COLO668 (cell line): Measurements from ENCODE around the gene NECAP2.

Source experiments
- DNase-seq: peaks from one replicate; lab custom pipeline; 2025; ENCODE audit not compliant: unreplicated experiment; lab: John Stamatoyannopoulos, UW

NECAP2 gene, protein sequence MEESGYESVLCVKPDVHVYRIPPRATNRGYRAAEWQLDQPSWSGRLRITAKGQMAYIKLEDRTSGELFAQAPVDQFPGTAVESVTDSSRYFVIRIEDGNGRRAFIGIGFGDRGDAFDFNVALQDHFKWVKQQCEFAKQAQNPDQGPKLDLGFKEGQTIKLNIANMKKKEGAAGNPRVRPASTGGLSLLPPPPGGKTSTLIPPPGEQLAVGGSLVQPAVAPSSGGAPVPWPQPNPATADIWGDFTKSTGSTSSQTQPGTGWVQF

DNA sequence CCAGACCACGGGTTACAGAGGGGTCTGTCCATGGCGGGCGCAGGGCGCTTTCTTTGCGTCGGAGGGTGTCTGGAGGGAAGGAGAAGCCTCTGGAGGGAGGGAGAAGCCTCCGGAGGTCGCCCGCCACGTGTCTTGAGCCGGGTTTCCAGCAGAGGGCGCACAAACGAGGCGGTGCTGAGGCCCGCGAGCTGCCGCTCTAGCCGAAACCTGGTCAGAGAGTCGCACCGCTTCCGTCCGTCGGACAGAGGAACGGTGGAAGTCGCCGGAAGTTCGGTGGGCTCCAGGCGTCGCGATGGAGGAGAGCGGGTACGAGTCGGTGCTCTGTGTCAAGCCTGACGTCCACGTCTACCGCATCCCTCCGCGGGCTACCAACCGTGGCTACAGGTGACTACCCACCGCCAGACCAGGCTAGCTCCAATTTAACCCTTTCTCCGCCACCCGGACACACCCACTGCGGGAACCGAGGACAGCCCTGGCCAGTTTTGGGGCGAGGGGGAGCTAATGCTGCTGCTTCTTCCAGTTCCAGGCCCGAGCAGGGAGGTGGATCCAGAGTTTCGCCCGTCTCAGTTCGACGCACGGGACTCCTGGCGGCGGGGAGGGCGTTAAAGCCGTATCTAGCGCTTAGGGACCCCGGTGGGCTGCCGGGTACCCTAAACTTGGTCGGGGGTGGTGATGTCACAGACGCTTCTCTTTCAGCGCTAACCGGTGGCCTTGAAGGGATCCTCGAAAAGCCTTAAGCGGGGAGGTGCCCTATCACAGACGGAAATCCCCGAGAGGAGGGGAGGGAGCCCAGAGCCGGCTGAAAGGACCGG is at the start of gene NECAP2:
NECAP2 (plus strand) TSS at position 255 of the 812 bp plus-strand sequence; CDS start at position 293, 38 bp downstream.
- DNase-seq = peak; percentile 98

GRCh38 chr1:16391411-16391810 is 49.1 kb upstream of the NECAP2 start:
- DNase-seq = no peak

- no peak for DNase-seq
These were observed 47.6 kb upstream of the NECAP2 start for GRCh38 chr1:16392740-16393569.

- DNase-seq = no peak
These were observed 46.7 kb upstream of the NECAP2 start for GRCh38 chr1:16393570-16394521.

GRCh38 chr1:16394977-16395376 is 45.5 kb upstream of the NECAP2 start:
- no peak for DNase-seq

GRCh38 chr1:16396591-16396990 is 43.9 kb upstream of the NECAP2 start:
- DNase-seq = no peak

GRCh38 chr1:16397120-16397519 is 43.4 kb upstream of the NECAP2 start:
- DNase-seq = no peak

GRCh38 chr1:16398371-16398953 is 42.1 kb upstream of the NECAP2 start:
- DNase-seq = no peak

GRCh38 chr1:16402742-16403141 is 37.8 kb upstream of the NECAP2 start:
- no peak for DNase-seq

GRCh38 chr1:16405441-16405840 is 35.1 kb upstream of the NECAP2 start:
- no peak for DNase-seq

DNA sequence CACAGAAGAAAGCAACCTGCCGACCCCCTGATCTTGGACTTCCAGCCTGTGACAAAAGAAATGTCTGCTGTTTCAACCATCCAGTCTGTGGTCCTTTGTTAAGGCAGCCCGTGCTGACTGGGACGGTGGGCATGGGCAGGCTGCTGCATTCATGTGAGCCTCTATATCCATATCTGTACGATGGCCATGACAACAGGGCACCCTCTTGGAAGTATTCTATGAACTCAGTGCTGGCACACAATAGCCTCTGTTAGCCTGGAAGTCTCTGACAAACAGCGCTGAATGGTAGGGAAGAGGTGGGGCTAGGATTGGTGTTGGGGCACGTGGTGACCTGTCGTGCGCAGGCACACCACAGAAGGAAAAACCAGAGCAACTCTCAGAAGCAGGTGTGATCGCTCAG is 33.7 kb upstream of the NECAP2 start:
- DNase-seq = no peak

- peak; percentile 69 for DNase-seq
These were observed 30.9 kb upstream of the NECAP2 start for GRCh38 chr1:16409536-16410152.

- DNase-seq = no peak
These were observed 29.7 kb upstream of the NECAP2 start for GRCh38 chr1:16410803-16411202.

- DNase-seq = no peak
These were observed 27.3 kb upstream of the NECAP2 start for GRCh38 chr1:16413191-16413590.

DNA sequence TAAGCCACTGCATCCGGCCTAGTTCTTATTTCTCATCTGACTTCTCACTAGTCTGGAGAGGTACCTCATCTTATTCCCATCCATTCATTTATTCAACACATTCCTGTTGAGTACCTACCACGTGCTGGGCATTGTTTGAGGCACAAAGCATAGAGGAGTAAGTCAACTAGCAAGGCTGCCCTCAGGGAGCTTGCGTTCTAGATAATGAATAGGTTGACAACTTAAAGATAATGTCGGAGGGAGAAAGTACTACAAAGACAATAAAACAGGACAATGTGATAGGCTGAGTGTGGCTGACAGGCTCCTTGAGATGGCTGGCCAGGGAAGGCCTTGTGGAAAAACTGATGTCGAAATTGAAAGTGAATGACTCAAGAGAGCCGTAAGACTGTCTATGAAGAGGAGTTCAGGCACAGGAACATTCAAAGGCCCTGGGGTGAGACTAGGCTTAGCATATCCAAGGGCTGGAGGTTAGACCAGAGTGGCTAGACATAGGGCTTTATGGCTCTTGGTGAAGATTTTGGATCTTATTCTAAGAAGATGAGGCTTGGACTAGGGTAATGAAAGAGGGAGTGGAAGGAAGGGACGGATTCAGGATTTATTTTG is 21.6 kb upstream of the NECAP2 start:
- no peak for DNase-seq

- DNase-seq = no peak
These were observed 20.0 kb upstream of the NECAP2 start for GRCh38 chr1:16420424-16421118.

DNA sequence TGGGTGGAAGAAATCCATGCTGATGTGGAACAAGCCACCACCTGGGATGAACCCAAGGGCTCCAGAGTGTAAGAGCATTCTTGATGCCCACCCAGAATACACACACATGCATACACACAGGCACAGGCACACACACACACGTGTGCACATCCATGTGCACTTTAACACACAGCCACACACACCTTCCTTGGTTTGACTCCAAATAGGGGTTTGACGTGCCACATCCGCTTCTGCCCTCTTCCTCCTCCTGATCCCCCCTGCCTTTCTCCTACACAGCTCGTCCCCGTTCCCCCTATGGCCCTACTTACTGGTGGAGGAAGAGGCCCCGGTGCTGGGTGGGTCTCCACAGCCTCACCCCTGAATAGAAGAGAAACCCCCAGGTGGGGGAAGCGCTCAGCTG is 19.3 kb upstream of the NECAP2 start:
- no peak for DNase-seq

GRCh38 chr1:16422041-16422440 is 18.5 kb upstream of the NECAP2 start:
- DNase-seq = no peak
